Measurements from ENCODE around the gene KCNQ1. TPM values are rescaled to one million over a fixed set of nuclear protein-coding genes. Genes with fewer than 3 reads are reported as not detected.

The KCNQ1 gene
- total RNA-seq, 1 donor from 2014 or later, result 52.9 TPM

- Histone ChIP-seq H3K36me3 (no peaks in the 10 kb centered on the region), H3K27me3 (no peaks in the 10 kb centered on the region), H3K4me1 (no peaks in the 10 kb centered on the region), H3K9me3 (no peaks in the 10 kb centered on the region), H3K4me3 (no peak overlapping the region), H3K27ac (no peak overlapping the region)
- ATAC-seq (peak; percentile 48), DNase-seq (peak; percentile 60)
- no peak for TF ChIP-seq CTCF (IDR thresholded peaks at IDR 0.05)
- intact Hi-C loops (cut with DNase I), result no loop called here
Observed at GRCh38 chr11:2554338-2555207, 109.8 kb downstream of the KCNQ1 start.

GRCh38 chr11:2555336-2555735 is 110.5 kb downstream of the KCNQ1 start:
- intact Hi-C loops (cut with DNase I), result no loop called here
- ATAC-seq, result no peak
- Histone ChIP-seq H3K4me3 (no peak overlapping the region), H3K4me1 (no peaks in the 10 kb centered on the region), H3K9me3 (no peaks in the 10 kb centered on the region), H3K36me3 (no peaks in the 10 kb centered on the region), H3K27ac (no peak overlapping the region), H3K27me3 (no peaks in the 10 kb centered on the region)
- peak; percentile 47 for DNase-seq
- no peak for TF ChIP-seq CTCF (IDR thresholded peaks at IDR 0.05)

GRCh38 chr11:2555891-2556290 is 111.1 kb downstream of the KCNQ1 start:
- intact Hi-C loops (cut with DNase I), result no loop called here
- ATAC-seq (no peak), DNase-seq (peak; percentile 32)
- Histone ChIP-seq H3K9me3 (no peaks in the 10 kb centered on the region), H3K36me3 (no peaks in the 10 kb centered on the region), H3K4me1 (no peaks in the 10 kb centered on the region), H3K4me3 (no peak overlapping the region), H3K27me3 (no peaks in the 10 kb centered on the region), H3K27ac (no peak overlapping the region)
- no peak for TF ChIP-seq CTCF (IDR thresholded peaks at IDR 0.05)

GRCh38 chr11:2557381-2557780 is 112.6 kb downstream of the KCNQ1 start:
- intact Hi-C loops (cut with DNase I), result no loop called here
- Histone ChIP-seq H3K36me3 (no peaks in the 10 kb centered on the region), H3K4me1 (no peaks in the 10 kb centered on the region), H3K4me3 (no peak overlapping the region), H3K27ac (no peak overlapping the region), H3K9me3 (no peaks in the 10 kb centered on the region), H3K27me3 (no peaks in the 10 kb centered on the region)
- no peak for ATAC-seq
- TF ChIP-seq CTCF (IDR thresholded peaks at IDR 0.05), result no peak
- no peak for DNase-seq

GRCh38 chr11:2558397-2558796 is 113.6 kb downstream of the KCNQ1 start:
- Histone ChIP-seq H3K4me3 (no peak overlapping the region), H3K4me1 (no peaks in the 10 kb centered on the region), H3K36me3 (no peaks in the 10 kb centered on the region), H3K27ac (no peak overlapping the region), H3K27me3 (no peaks in the 10 kb centered on the region), H3K9me3 (no peaks in the 10 kb centered on the region)
- no peak for TF ChIP-seq CTCF (IDR thresholded peaks at IDR 0.05)
- DNase-seq, result peak; percentile 52
- no peak for ATAC-seq
- intact Hi-C loops (cut with DNase I), result no loop called here

Data from upper lobe of right lung (tissue), 1 donor.